GM21737 (cell line): ENCODE measurements around the gene PLA2G5.
A peak's percentile ranks its signal among the peaks of the same experiment; 100 is the strongest.

ENCODE experiments used
- ATAC-seq: cut with Tn5 transposase; IDR thresholded peaks from one replicate; pipeline ENCODE4 v1.9.1; 2021; ENCODE audit warnings: mild to moderate bottlenecking, moderate library complexity; ENCODE audit not compliant: unreplicated experiment

PLA2G5 gene

DNA sequence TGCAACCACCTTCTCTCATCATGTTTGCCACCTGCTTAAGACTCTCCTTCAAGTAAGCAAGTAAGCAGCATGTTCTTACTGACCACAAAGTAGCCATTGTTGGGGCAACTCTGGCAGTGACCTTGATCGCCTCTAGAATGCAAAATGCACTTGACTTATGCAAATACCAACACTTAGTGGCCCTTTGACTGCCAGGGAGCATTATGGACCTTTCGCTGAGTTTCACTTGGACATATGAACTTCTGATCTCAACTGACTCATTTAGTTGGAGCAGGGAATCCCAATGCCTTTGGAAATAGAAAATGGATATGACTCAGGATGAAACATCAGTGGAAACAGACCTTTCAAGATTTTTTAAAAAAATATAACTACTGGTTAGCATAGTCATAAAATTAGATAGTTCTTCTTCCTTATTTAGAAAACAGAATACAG, 6.1 kb upstream of the PLA2G5 start:
- no peak for ATAC-seq

DNA sequence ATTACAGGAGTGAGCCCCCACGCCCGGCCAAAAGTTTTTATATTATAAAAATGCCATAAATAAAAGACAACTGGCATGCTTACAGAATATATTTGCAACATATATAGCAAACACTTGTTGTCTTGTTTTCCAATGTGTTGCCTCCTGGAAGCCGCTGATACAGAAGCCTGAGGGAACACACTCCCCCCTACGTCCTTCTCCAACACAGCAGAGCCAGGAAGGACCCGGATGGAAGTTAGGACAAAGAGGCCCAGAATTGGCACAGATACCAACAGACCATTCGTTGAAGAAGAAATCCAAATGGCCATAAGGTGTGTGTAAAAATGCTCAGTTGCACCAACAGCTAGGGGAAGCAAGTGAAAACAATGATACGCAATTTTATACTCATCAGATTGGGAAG, 1.3 kb upstream of the PLA2G5 start:
- ATAC-seq: no peak

DNA sequence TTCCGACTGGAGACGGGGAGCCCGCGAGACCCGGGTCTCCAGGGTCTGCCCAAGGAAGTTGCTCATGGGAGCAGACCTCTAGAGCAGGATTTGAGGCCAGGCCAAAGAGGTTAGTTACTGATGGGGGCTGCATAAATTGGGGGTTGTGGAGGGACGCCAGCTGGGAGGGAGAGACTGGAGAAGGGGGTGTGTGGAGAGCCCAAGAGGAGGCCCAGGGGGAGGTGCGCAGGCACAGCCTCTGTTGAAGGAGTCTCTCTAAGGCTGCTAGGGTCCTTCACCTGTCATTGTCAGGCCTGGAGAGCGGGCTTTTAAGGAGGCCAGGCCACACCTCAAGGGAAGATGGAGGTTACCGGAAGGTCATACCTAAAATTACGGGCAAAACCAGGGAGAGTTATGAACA, 363 bp downstream of the PLA2G5 start:
- no peak for ATAC-seq

DNA sequence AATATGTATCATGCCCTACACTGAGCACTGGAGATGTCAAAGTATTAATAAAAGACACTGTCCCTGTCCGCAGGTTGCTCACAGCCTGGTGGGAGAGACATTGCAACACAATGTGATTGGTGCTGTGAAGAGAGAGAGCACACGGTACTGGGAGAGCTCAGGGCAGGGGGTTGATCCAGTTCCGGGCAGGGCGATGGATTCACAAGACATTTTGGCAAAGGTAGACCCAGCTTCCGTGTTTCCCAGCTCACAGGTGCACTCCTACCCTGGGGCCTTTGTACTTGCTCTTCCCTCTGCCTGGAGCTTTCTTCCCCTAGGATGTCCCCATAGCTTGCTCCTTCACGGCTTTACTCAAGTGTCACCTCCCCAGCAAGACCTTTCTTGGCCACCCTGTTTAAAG, 1.4 kb downstream of the PLA2G5 start:
- ATAC-seq: no peak

DNA sequence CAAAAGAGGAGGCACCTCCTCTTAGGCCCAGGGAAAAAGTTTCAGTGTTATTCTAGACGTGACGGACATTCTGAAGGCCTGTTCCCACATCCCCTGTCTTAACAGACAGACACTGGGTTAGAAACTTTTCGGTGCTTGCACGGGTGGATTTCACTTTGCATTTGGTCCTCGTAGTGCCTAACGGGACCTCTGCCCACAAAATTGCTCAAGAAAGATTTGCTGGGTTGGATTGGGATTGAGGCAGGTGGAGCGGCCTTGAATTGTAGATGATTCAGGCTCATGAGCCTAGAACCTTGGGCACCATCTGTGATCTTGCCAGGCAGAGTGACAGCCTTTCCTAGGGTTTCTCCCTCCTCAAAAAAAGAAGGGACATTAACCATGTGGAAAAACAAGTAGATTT, 2.8 kb downstream of the PLA2G5 start:
- no peak for ATAC-seq

DNA sequence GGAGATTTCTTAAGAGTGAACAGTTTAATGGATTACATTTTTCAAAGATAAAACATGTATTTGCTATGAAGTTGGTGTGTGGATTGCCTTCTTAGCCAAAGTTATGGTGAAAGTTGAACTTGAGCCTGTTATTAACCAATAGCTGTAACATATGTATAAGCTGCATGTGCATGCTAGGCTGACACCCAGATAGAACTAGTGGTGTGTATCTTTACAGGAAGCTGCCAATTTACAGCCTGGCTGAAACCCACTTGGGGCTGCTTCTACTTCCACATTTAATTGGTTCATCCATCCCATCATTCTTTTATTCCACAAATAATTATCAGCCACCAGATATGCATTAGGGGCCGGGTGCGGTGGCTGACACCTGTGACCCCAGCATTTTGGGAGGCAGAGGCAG, 3.3 kb downstream of the PLA2G5 start:
- no peak for ATAC-seq

DNA sequence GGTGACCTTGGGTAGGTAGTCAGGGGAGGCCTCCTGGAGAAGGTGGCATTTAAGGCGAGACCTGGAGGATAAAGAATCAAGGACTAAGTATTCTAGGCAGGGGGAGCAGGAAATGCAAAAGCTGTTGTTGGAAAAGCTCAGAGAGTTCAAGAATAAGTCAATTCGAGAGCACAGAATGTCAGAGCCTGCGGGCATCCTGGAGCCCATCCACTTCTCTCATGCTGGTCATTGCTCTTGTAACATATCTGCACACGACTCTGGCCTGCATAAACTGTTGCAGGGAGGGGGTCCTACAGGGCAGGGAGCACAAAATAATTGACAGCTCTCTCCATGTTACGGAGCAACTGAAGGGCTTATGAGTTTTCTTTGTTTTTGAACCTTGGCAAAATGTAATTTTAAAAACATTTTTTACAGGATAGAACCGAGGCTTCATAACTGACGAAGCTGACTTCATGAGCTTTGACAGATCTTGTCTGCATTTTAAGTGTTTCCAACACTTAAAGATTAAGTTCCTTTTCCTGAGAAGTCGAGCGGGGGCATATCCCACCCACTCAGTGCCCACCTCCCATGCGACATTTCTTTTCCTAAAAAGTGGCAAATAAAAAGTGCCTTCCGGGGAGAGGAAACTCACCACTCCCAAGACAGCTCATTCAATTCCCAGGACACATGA, 4.2 kb downstream of the PLA2G5 start:
- ATAC-seq: no peak

DNA sequence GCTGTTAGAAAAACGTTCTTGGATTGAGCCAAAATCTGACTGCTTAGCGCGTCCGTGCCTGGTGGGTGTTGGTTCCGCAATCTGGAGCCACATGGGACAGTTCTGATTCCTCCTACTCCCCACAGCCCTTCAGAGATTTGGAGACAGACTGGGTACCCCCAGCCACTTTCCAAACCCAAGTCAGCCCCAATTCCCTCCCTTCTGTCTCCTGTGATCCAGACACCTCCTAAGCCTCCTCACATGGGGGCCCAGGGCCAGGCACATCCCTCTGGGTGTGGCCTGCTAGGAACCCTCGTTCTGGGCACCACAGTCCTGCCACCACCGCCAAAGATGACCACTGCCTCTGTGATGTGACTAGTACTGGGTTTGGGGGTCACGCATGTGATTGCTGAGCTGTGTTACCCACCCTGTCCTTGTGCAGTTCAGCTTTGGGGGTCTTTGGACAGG, 4.8 kb downstream of the PLA2G5 start:
- no peak for ATAC-seq

DNA sequence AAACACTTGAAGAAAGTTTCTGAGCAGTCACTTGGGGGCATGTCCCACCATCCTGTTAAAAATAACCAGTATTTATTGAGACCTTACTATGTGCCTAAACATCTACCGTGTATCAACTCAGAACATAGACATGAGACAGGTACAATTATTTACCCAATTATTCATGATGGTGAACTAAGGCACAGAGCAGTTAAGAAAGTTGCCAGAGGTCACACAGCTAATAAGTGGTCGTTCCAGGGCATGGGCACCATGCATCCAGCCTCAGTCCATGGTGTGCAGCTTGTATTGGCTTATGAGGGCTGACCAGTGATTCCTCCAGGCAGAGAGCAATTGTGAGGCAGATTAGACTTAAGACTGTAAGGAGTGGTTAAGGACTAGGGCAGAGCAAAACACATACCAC, 5.4 kb downstream of the PLA2G5 start:
- no peak for ATAC-seq

DNA sequence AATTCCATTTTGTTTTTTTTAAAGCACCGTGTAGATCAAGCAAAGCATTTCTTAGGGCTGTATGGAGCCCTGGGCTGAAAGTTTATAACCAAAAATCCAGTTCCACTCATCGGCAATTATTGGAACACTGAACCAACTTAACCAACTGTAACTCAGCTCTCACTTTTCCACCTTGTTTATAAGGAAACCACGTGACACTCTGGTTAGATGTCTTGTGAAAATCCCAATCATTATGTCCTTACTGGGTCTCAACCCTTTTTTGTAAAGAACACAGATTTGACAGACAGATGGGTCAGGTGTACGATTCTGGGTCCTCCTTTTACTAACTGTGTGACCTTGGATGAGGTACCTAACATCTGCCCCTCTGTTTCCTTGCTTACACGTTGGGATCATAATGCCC, 6.2 kb downstream of the PLA2G5 start:
- ATAC-seq: no peak

DNA sequence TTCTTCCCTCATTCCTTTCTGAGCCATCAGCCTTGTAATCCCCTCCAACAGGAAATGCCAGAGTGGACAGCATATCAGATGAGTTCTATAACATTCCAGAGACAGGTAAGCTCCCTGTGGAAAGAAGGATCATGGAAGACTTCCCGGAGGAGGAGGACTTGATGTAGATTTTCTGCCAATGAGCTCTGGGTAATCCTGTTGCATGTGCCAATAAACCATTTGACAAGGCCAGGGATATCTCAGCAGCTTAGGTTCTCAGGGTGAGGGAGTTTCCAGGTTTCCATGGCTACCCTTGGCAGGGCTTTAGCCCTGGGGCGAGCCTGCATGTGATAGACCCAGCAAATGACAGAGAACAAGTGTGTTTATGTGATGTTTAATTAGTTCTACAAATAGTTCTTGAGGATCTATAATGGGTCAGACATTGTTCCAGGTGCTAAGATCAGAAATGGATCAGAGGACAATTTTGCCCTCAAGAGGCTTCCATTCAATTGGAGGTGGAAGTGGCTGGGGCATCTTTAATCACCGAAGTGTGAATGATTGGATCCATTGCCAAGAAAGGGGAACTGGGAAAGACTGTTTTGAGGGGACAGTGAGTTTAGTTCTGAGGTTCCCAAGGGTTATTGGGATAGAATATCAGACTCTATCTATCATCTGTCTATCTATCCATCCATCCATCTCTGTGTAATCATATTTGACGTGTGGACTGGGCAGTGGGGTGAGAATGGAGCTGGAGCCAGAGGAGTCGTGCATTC, 6.9 kb downstream of the PLA2G5 start:
- ATAC-seq: no peak

DNA sequence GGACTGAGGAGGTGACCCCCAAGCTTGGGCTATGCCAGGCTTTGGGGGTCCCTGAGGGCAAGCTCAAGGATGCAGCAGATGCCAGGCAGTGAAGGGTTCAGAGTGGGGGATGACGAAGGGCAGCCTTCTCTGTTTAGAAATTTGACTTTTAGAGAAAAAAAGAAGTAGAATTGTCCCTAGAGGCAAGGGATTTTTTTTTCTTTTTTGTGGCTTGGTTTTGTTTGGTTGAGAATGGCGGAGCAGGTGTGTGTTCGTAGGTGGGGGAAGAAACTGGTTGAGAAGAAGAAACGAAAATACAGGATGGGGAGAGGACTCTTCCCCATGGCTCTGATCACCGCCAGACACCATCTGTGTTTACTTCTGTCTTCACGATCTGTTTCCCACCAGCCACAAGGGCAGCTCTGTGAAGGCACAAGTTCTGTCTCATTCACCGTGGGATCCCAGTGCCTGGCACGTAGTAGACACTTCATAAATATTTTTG, 8.2 kb downstream of the PLA2G5 start:
- peak; percentile 43 for ATAC-seq

DNA sequence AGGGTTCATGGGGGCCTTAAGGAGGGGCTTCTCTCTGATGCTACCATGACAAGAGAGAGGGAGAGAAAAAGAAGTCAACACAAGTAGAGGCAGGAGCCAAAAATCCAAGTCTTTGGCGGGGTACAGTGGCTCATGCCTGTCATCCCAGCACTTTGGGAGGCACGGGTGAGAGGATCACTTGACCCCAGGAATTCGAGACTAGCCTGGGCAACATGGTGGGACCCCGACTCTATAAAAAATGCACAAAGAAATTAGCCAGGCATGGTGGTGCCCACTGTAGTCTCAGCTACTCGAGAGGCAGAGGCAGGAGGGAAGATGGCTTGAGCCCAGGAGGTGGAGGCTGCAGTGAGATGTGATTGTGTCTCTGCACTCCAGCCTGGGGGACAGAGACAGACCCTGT, 8.7 kb downstream of the PLA2G5 start:
- ATAC-seq: no peak

DNA sequence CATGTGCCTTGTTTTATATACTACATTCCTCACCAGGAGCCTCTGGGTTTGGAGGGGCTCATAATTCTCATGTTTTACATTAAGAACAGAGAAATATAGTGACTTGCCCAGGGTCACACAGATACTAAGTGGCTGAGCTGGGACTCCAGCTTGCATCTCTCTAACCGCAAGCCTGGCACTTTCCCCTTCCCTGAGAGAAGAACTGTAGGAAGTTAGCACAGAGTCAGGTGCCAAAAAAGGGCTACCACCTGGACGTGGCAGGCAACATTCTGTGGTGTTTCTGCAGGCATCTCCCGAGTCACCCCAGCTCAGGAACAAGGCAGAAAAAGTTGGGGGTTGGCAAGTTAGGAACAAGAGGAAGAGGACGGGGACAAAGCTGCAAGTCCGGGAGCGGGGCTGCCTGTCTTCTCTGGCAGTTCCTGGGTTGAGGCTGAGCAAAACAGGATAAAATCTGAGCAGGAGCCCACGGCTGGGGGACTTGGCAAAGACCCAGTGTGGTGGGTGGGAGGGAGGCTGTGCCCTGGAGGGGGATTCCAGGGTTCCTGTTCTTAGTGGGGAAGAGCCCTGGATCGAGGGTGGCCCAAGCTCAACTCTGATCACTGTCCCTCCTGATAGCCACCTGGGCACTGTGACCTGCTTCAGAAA, 9.8 kb downstream of the PLA2G5 start:
- no peak for ATAC-seq

DNA sequence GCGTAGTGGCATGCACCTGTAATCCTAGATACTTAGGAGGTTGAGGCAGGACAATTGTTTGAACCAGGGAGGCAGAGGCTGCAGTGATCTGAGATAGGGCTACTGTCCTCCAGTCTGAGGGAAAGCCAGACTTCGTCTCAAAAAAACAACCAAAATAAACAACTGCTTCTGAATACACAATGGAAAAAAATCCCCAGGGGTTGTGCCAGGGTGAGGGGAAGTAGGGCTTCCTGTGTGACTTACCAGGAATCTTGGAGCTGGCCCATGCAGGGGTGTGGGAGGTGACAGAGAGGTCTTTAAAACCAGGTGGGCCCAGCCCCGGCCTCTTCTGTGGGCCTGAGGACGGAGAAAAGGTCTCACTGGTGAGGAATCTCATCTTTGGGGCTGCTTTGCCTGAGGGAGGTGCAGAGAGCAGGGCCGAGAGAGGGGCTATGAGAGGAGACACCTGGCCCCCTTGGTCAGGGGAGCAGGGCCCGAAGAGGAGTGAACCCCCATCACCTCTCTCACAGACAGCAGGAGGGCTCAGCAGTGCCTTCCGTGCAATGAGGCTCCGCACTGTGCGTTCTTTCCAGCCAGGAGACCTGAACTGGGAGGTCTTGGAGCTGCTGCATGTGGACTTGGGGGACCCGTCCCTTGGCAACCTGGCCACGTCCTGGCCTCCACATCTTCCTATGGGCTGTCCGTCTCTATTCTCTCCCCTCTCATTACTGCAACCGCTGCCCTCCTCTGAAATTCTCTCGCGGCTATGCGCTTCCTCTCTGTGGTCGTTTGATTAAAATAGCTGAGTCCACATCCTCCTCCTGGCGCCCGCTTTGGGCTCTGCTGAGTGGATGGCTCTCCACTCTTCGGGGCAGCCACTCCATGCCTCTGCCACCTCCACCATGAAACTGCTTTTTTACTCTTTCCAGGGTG, 10.7 kb downstream of the PLA2G5 start:
- ATAC-seq: peak; percentile 51

DNA sequence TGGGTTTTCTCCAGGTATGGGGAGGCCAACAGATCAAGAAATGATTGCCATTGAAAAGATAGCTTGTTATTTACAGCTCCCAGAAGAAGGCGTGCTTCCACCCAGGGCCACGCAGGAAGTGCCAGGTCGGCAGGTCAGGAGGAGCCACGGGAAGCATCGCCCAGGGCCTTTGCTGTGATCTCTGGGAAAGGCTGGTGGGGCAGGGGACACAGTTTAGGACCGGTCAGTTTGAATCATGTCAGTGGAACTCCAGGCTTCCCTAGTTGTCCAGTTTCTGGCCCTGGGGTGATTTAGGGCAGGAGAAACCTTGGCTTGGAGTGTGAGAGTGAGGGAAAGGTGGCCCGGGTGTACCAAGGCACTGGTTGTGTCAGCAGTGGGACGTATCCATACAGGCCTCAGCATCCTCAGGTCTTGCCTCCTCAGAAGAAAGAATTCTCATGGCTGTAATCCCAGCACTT, 11.4 kb downstream of the PLA2G5 start:
- ATAC-seq: no peak

DNA sequence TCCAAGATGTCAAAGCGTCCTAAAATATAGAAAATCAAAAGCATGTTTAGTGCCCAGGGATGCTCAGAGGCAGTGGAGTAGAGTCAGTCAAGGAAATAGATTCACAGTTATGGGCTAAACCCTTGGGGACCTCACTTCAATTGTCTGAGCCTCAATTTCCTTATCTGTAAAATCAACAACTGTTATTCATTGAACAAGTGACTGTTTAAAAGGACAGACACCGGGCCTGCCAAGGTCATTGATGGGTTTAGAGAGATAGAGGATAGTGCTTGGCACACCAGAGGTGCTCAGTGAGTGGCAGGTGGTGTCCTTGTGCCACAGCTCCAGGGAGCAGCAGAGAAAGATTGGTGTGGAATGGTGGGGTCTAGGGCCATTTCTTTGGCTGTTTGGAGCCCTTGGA, 12.8 kb downstream of the PLA2G5 start:
- no peak for ATAC-seq

DNA sequence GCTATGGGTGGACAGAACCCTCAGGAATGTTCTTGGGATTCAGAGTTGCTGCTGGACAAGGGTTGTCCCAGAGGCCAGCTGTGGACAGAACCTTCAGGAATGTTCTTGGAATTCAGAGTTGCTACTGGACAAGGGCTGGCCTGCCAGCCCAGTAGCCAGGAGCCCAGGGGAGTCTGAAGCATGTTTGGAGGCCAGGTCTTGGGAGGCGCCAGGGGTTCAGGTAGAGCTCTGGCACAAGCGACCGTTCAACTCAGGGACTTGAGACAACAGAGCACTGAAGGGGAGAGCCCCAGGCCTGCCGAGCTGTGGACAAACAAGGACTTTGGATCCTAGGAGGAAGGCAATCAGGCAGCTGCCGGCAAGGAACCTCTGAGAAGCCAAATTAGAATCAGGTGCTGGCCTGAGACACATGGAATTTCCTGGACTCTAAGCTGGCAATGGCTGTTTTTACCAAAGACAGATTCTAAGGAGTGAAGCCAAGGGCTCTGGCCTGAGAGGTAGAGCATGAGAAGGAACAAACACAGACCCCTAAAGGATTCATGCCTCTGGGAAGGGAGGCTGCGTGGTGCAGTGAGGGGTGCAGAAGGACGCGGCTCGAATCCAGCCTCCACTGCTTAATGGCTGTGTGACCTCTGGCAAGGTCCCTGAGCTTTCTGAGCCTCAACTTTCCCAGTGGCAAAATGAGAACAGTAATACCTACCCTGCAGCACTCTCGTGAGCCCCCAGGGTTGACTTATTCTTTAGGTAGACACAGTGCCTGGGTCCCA, 13.4 kb downstream of the PLA2G5 start:
- no peak for ATAC-seq

DNA sequence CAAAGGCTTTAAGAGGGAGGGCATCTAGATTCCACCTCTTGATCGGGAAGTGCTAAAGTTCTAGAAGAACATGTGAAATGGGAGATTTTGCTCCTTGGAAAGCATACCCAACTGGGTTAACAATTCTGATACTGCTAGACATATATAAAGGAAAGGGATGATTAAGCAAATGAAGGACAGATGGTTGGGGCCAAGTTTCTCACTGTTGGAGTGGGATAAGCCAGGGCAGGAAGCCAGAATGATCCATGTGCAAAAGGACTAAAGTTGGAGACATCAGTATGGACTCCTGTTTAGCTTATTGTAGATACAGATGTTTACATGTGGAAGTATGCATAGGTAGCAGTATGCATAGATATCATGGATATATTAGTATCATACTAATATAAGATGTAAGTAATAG, 16.8 kb downstream of the PLA2G5 start:
- ATAC-seq: no peak

DNA sequence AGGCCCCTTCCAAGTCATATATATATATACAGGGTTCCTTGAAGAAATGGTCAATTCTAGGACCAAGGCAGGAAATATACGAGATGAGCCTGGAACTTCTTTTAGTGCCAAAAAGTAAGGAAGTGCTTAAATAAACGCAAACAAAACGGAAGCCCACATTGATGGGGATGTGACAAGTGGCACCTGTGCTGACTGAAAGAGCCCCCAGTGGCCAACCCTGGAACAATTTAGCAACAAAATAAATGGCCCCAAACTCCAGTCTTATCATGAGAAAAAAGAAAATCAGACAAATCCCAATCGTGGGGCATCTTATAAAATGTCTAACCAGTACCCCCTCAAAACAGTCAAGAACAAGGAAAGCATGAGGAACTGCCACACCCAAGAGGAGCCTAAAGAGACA, 17.7 kb downstream of the PLA2G5 start:
- no peak for ATAC-seq
